GM18502 (cell line): ENCODE data around the gene IL1RAP.
"Not testable (repeated sequence)": the region's sequence is repeated elsewhere in the genome, so short reads cannot be mapped to it uniquely, and the experiment has no call there.

ENCODE experiments used
- ATAC-seq: cut with Tn5 transposase; IDR thresholded peaks from one replicate; pipeline ENCODE4 v1.9.1; 2021; ENCODE audit warnings: mild to moderate bottlenecking; ENCODE audit not compliant: unreplicated experiment, poor library complexity

The IL1RAP gene

GRCh38 chr3:190629088-190629487 is 115.2 kb downstream of the IL1RAP start:
- no peak for ATAC-seq

GRCh38 chr3:190631295-190631694 is 117.4 kb downstream of the IL1RAP start:
- ATAC-seq: no peak

- no peak for ATAC-seq
Measured at GRCh38 chr3:190641564-190641963, 127.7 kb downstream of the IL1RAP start.

- no peak for ATAC-seq
Measured at GRCh38 chr3:190642016-190642415, 128.1 kb downstream of the IL1RAP start.

GRCh38 chr3:190644035-190644434 is 130.2 kb downstream of the IL1RAP start:
- no peak for ATAC-seq

GRCh38 chr3:190644766-190645165 is 130.9 kb downstream of the IL1RAP start:
- no peak for ATAC-seq

- no peak for ATAC-seq
Measured at GRCh38 chr3:190645932-190646460, 132.1 kb downstream of the IL1RAP start.

- ATAC-seq: no peak
Measured at GRCh38 chr3:190646996-190647395, 133.1 kb downstream of the IL1RAP start.

GRCh38 chr3:190655933-190656332 is 142.0 kb downstream of the IL1RAP start:
- ATAC-seq: no peak

GRCh38 chr3:190658106-190658505 is 144.2 kb downstream of the IL1RAP start:
- no peak for ATAC-seq

GRCh38 chr3:190666821-190667220 is 152.9 kb downstream of the IL1RAP start:
- ATAC-seq: no peak

GRCh38 chr3:190671658-190672057 is 157.8 kb downstream of the IL1RAP start:
- ATAC-seq: no peak

- ATAC-seq: no peak
Measured at GRCh38 chr3:190673148-190673547, 159.3 kb downstream of the IL1RAP start.

GRCh38 chr3:190676481-190676880 is 162.6 kb downstream of the IL1RAP start:
- ATAC-seq: no peak

GRCh38 chr3:190677001-190677400 is 163.1 kb downstream of the IL1RAP start:
- ATAC-seq: no peak

GRCh38 chr3:190677868-190678267 is 164.0 kb downstream of the IL1RAP start:
- not testable (repeated sequence) for ATAC-seq

- ATAC-seq: no peak
Measured at GRCh38 chr3:190680691-190681090, 166.8 kb downstream of the IL1RAP start.

GRCh38 chr3:190684776-190685175 is 170.9 kb downstream of the IL1RAP start:
- ATAC-seq: no peak

GRCh38 chr3:190686011-190686410 is 172.1 kb downstream of the IL1RAP start:
- ATAC-seq: no peak

- ATAC-seq: no peak
Measured at GRCh38 chr3:190690246-190690645, 176.4 kb downstream of the IL1RAP start.

- no peak for ATAC-seq
Measured at GRCh38 chr3:190692256-190692655, 178.4 kb downstream of the IL1RAP start.

- no peak for ATAC-seq
Measured at GRCh38 chr3:190694335-190695001, 180.6 kb downstream of the IL1RAP start.
